Loucy (cell line): ENCODE data around the gene F2RL3.
A peak's percentile ranks its signal among the peaks of the same experiment; 100 is the strongest.

Source experiments
- H2AFZ ChIP-seq: fragments of 200-600 bp; sonication (generic); 2 replicates; pipeline ENCODE4 v1.6.0; 2016; ENCODE audit warnings: antibody characterized with exemption, mild to moderate bottlenecking, low read length, moderate library complexity
- H3F3A ChIP-seq: fragments of 200-600 bp; 2 replicates; pipeline ENCODE4 v1.6.0; 2016; ENCODE audit warnings: antibody characterized with exemption, low read depth, mild to moderate bottlenecking
- H3K27me3 ChIP-seq: fragments of 200-600 bp; sonication (generic); 2 replicates; pipeline ENCODE4 v1.6.1; 2014; ENCODE audit warnings: low read length, mild to moderate bottlenecking; ENCODE audit not compliant: insufficient read depth, poor library complexity, severe bottlenecking
- H3K36me3 ChIP-seq: fragments of 200-600 bp; sonication (generic); 2 replicates; pipeline ENCODE4 v1.6.1; 2016; ENCODE audit warnings: low read length; ENCODE audit not compliant: insufficient read depth
- H3K4me1 ChIP-seq: fragments of 200-600 bp; sonication (generic); 2 replicates; pipeline ENCODE4 v1.5.1; 2014; ENCODE audit warnings: low read length, mild to moderate bottlenecking; ENCODE audit not compliant: insufficient read depth, poor library complexity, severe bottlenecking
- H3K4me2 ChIP-seq: fragments of 200-600 bp; sonication (generic); 2 replicates; pipeline ENCODE4 v1.6.0; 2014; ENCODE audit warnings: antibody characterized with exemption, low read length, low read depth, mild to moderate bottlenecking; ENCODE audit not compliant: poor library complexity, severe bottlenecking
- H3K4me3 ChIP-seq: fragments of 200-600 bp; sonication (generic); 2 replicates; pipeline ENCODE4 v1.5.1; 2014; ENCODE audit warnings: low read length, mild to moderate bottlenecking, mixed read lengths; ENCODE audit not compliant: poor library complexity, severe bottlenecking
- H3K79me2 ChIP-seq: fragments of 200-600 bp; sonication (generic); 2 replicates; pipeline ENCODE4 v1.6.1; 2014; ENCODE audit warnings: low read length; ENCODE audit not compliant: insufficient read depth
- H3K9ac ChIP-seq: fragments of 200-600 bp; sonication (generic); 2 replicates; pipeline ENCODE4 v1.6.0; 2014; ENCODE audit warnings: mild to moderate bottlenecking, low read depth, low read length, moderate library complexity; ENCODE audit not compliant: poor library complexity, severe bottlenecking
- H3K9me2 ChIP-seq: fragments of 200-600 bp; sonication (generic); replicated peaks from 2 replicates; pipeline ENCODE4 v1.6.1; 2016; ENCODE audit warnings: low read depth, low read length, mixed read lengths
- H3K9me3 ChIP-seq: fragments of 200-600 bp; sonication (generic); 2 replicates; pipeline ENCODE4 v1.6.1; 2014; ENCODE audit warnings: mild to moderate bottlenecking, antibody characterized with exemption, low read length, low read depth; ENCODE audit not compliant: insufficient read depth
- H4K20me1 ChIP-seq: fragments of 200-600 bp; sonication (generic); 2 replicates; pipeline ENCODE4 v1.6.0; 2014; ENCODE audit warnings: antibody characterized with exemption, low read length, mild to moderate bottlenecking; ENCODE audit not compliant: insufficient read depth, poor library complexity, severe bottlenecking
- CTCF ChIP-seq: fragments of 200-600 bp; sonication (generic); conservative IDR thresholded peaks from 2 replicates; pipeline ENCODE4 v1.5.1; 2014; ENCODE audit warnings: mild to moderate bottlenecking, antibody characterized with exemption, low read length
- EZH2phosphoT487 ChIP-seq: fragments of 200-600 bp; IDR thresholded peaks from 2 replicates; pipeline ENCODE4 v1.6.1; 2018; ENCODE audit warnings: antibody characterized with exemption, mild to moderate bottlenecking, moderate library complexity, borderline replicate concordance

The F2RL3 gene

DNA sequence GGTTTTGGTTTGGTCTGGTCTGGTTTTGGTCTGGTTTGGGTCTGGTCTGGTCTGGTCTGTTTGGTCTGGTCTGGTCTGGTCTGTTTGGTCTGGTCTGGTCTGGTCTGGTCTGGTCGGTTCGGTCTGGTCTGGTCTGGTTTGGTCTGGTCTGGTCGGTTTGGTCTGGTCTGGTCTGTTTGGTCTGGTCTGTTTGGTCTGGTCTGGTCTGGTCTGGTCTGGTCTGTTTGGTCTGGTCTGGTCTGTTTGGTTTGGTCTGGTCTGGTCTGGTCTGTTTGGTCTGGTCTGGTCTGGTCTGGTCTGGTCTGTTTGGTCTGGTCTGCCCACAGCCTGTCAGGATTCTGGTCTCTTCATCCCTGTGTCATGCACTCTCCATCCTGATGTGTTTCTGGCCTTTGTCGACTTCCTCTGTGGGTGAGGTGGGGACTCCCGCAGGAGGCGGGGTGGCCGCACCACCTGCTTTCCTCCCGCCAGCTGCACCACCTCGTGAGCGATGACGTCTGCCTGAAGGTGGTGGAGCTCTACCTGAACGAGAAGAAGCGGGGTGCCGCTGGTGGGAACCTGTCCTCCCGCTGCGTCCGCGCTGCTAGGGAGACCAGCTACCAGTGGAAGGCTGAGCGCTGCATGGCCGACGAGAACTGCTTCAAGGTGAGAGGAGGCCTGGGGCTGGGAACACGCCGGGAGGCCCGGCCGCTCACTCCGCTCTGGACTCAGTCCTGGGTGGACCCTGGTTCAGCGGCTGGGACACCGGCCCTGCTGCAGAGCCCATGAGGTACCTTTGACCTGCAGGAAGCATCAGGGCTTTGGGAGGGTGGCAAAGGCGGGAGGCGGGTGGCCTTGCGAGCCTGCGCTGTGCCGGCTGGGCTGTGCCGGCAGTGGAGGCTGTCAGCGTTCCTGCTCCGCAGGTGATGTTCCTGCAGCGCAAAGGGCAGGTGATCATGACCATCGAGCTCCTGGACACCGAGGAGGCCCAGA lies 12.9 kb upstream of the F2RL3 start:
- H3K9ac ChIP-seq: peak overlapping the region; percentile 63
- TF ChIP-seq CTCF (no peak), EZH2phosphoT487 (no peak)
- H4K20me1 ChIP-seq: no peaks in the 10 kb centered on the region
- no peak overlapping the region for H2AFZ ChIP-seq
- peaks cover 40% of the 10 kb centered on the region for H3K4me1 ChIP-seq
- peaks cover 12% of the 10 kb centered on the region for H3K79me2 ChIP-seq
- H3K9me2 ChIP-seq: no peaks in the 10 kb centered on the region
- H3K4me3 ChIP-seq: peak overlapping the region; percentile 48
- H3F3A ChIP-seq: no peaks in the 10 kb centered on the region; the same call in 1 of the 2 replicates
- peaks cover 50% of the 10 kb centered on the region; the same call in 1 of the 2 replicates for H3K36me3 ChIP-seq
- H3K27me3 ChIP-seq: no peaks in the 10 kb centered on the region
- no peaks in the 10 kb centered on the region; the same call in 1 of the 2 replicates for H3K9me3 ChIP-seq
- peak overlapping the region; percentile 73 for H3K4me2 ChIP-seq

- Histone ChIP-seq H3K9me3 (peaks cover 7% of the 10 kb centered on the region; the same call in 1 of the 2 replicates), H3K4me1 (peaks cover 40% of the 10 kb centered on the region), H3F3A (no peaks in the 10 kb centered on the region; the same call in 1 of the 2 replicates), H3K9me2 (no peaks in the 10 kb centered on the region), H3K36me3 (peaks cover 41% of the 10 kb centered on the region; the same call in 1 of the 2 replicates), H3K27me3 (no peaks in the 10 kb centered on the region), H2AFZ (no peak overlapping the region), H4K20me1 (no peaks in the 10 kb centered on the region), H3K4me3 (peak overlapping the region; percentile 48), H3K4me2 (peak overlapping the region; percentile 73), H3K9ac (peak overlapping the region; percentile 63), H3K79me2 (peaks cover 12% of the 10 kb centered on the region)
- TF ChIP-seq CTCF: no peak
- TF ChIP-seq EZH2phosphoT487: no peak
Observed at GRCh38 chr19:16876904-16877361, 11.9 kb upstream of the F2RL3 start.

DNA sequence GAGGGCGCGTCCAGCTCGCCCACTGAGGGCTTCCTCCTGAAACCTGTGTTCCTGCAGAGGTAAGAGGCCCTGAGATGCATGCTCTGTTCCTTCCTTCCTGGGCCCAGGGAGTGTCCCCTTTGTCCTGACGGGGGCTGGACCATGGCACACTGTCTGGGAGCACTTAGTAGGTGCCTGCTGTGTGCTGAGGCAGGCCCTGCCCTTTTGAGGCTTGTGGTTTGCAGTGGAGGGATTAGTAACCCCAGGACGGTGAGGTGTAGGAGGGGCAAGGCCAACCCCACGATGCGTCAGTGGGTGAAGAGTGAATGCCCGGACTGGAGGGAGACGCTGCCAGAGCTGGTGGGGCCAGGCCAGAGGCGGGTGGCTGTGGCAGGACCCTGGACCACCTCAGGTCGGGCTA lies 11.2 kb upstream of the F2RL3 start:
- H2AFZ ChIP-seq: no peak overlapping the region
- H3K4me2 ChIP-seq: peak overlapping the region; percentile 73
- H3K36me3 ChIP-seq: peaks cover 39% of the 10 kb centered on the region; the same call in 1 of the 2 replicates
- peaks cover 40% of the 10 kb centered on the region for H3K4me1 ChIP-seq
- no peaks in the 10 kb centered on the region; the same call in 1 of the 2 replicates for H3F3A ChIP-seq
- H4K20me1 ChIP-seq: no peaks in the 10 kb centered on the region
- no peaks in the 10 kb centered on the region for H3K9me2 ChIP-seq
- no peaks in the 10 kb centered on the region for H3K27me3 ChIP-seq
- peak overlapping the region; percentile 63 for H3K9ac ChIP-seq
- H3K79me2 ChIP-seq: peaks cover 12% of the 10 kb centered on the region
- TF ChIP-seq EZH2phosphoT487: no peak
- TF ChIP-seq CTCF: no peak
- H3K4me3 ChIP-seq: peak overlapping the region; percentile 48
- peaks cover 13% of the 10 kb centered on the region; the same call in 1 of the 2 replicates for H3K9me3 ChIP-seq
